GM21737 (cell line): ENCODE data around the gene P2RY12.

Experiments
- ATAC-seq: cut with Tn5 transposase; IDR thresholded peaks from one replicate; pipeline ENCODE4 v1.9.1; 2021; ENCODE audit warnings: mild to moderate bottlenecking, moderate library complexity; ENCODE audit not compliant: unreplicated experiment

The P2RY12 gene

DNA sequence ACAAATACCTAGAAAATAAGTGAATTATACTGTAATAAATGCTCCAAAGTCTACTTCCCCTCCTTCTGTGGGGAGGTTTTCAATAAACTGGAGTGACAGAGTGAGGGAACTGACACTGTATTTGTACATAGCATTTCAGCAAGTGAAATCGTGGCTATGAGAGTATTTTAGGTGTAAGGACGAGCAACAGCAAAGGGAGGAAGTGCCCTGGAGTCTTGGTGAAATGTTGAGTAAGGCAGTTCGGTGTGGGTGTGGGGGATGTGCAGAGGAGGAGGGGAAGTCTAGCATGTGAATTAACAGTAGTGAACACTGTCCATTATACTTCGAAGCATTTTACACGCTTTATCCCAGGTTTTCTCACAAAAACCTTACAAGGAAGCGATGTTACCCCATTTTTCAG, 37.1 kb downstream of the P2RY12 start:
- no peak for ATAC-seq

DNA sequence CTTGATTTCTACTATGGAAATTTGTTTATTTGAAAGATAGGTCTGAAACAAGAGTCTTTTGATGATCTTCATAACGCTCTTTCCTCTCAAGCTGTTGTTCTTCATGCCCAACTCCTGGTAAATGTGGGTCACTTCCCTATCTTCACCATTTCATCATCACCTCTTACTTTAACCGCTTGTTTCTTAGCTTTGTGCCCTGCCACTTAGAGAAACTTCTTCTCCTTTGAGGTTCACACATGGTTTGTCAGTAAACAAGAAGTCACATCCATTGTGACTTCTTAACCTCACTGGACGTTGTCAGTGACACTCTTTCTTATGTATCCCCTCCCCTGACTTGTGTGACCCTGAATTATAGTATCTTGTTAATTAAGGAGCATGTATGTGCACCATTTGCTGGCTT, 38.3 kb downstream of the P2RY12 start:
- ATAC-seq, result no peak

DNA sequence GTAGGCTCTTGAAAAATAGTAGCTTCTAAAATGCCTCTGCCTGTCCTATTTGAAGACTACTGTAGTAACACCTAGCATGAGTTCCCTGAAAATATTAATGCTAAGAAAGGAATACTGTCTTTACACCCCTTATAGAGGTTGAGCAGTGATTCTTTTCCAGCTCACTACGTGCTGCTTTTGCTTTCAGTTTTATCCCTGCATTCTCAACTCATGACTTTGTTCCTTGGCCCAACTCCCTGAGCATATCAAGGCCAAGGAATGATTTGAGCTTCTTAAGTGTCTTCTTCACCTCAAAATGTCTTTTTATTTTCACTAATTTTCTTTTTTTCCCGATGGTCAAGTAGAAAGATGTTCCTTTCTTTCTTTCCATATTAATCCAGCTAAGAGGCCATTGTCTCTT, 38.7 kb downstream of the P2RY12 start:
- ATAC-seq, result no peak

DNA sequence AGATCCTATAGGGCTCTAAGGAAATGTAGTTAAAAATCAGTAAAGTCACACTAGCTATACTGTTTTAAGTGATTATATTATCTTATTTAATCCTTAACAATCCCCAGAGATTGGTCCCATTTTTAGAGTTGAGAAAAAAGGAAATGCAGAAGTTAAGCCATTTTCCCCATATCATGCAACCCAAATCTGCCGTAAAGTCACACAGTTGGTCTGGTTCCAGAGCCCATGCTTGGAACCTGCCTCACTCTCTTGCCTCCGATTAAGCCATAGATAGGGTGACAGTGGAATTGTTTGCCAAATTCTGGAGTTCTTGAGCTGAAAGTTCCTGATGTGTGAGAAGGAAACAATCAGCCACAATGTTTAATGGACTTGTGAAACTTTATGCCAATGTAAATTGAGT, 52.9 kb downstream of the P2RY12 start:
- no peak for ATAC-seq

DNA sequence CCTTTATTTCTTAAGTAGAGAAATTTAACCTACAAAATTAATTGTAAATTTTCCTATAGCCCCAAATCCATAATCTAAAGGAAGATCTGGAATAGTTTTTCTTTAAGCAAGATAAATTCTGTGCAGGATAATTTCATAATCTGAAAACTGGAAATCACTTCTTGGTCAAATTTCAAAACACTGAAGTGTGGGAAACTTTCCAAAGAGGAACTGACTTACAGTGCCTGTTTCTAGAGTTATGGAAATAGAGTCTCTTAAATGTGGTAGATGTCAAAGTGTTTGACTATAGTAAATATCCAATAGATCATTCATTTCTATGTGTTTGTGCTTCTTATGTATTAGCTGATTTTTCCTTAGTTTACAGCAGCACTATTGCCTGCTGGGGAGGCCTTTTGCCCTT, 53.7 kb downstream of the P2RY12 start:
- no peak for ATAC-seq

DNA sequence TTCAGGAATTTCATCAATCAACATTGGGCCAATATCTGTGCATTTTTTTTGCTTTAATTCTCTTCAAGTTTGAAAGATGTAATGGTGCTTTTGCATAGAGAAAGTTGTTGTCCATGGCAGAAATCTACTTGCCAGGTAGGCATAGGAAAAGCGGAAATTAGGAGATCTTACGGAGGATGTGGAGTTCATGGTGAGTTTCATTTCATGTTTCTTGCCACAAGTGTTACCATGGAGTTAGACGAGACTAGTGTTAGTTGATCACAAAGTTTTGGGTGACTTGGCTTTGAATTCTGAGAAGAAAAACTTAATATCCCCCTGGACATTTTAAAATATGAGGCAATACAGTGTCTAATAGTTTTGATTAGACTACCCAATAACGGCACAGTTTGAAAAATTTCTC, 54.2 kb downstream of the P2RY12 start:
- ATAC-seq, result no peak

DNA sequence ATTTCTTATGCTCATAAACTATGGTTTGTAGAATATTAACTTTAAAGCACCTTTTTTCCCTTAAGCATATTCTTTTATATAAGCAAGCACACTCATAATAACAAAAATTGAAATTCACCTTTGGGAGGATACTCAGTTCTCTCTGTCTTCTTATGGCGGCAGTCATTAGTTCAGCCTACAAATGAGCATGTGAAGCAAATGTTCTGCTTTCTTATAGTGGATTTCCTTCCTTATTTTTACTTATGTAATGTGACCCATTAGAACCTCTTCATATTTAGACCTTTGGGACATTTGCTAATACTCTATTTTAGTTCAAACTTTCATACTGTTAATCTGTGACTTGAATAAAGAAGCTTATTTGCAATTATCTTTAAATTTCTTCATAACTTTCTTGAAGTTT, 55.2 kb downstream of the P2RY12 start, which contains the start of gene P2RY13:
P2RY13 (minus strand) TSS at position 187 of the 400 bp plus-strand sequence; CDS start at position 166, 21 bp downstream.
- ATAC-seq, result no peak

DNA sequence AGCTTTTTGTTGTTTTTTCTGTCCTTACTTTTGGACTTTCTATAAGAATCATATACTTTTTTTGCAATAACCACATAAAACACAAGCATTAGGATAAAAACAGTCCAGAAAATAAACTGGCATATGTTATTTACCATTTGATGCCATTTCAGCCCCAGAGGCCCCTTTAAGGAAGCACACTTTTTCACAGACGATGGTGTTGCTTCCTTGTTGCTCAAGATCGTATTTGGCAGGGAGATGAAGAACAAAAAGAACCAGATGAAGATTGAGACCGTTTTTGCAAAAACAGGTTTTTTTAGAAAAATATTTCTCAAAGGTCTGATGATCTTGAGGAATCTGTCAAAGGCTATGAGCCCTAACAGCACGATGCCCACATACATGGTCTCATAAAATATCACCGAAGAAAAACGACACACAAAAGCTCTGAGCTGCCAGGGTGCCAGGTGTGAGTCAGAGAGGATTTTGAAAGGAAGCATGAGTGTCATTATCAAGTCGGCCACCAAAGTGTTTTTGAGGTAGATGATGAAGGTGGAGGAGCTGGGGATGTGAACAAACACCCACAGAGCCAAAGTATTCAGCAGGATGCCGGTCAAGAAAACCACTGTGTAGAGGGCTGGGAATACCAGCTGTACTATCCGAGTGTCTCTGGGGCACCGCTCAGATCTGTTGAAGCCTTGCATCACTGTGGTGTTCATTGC, 56.1 kb downstream of the P2RY12 start:
- ATAC-seq, result no peak

DNA sequence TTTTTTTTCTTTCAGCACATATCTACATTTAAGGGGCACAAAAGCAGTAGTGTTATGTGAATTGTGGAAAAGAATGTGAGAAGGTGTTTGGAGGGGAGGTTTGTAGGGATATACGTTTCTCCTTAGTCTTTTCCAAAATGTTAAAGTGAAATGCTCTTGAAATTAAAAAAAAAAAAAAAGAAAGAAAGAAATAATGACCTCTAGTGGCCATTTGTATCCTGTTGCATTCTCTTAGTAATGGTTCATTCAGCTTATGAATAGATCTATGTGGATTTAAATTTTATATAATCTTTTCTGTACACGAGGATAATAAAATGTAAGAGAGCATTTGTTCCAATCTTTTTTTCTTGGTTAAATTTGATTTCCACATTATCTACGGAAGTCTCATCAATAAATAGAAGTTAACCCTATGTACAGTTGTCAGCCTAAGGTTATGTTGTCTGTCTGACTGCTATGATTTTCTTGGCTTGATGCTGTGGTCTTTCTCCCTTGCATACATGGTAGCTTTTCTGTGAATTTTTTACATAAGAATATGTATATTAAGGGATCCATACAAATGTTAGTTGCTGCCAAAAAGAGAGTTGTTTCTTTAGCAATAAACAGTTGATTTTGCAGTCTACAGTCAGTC, 56.9 kb downstream of the P2RY12 start:
- no peak for ATAC-seq

DNA sequence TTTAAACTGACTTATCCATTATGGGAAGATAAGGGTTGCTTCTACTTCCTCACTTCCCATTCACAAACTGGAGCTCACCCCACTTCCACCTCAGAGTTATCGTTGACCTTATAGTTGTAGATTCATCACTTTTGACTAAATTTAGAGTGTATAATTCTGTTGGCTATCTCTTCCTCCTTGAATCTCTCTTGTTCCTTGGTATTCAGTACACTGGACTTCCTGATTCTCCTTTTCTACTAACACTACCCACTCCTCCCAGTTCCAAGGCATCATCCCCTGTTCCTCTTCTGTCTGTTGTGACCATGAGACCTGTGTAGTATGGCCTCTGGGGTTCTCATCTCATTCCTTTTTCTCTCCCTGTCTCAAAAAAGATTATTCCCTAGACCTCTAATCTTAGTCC, 62.0 kb downstream of the P2RY12 start:
- no peak for ATAC-seq

DNA sequence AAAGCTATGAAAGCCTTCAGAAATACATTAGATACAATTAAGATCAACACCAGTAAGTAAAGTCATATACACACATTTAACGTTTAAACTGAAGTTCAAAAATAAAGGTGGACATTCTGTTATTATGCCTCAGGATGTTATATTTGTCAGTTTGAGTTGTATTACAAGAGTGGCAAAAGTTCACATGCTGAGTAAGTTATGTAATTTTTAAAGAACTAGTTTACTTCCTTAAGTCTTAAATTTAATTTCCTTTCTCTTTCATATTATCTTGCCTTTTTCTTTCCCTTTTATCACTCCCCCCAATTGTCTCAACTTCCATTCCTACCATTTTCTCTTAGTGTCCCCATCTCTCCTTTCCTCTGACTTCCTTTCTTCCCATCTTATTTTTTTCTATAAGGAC, 63.0 kb downstream of the P2RY12 start:
- ATAC-seq, result no peak

DNA sequence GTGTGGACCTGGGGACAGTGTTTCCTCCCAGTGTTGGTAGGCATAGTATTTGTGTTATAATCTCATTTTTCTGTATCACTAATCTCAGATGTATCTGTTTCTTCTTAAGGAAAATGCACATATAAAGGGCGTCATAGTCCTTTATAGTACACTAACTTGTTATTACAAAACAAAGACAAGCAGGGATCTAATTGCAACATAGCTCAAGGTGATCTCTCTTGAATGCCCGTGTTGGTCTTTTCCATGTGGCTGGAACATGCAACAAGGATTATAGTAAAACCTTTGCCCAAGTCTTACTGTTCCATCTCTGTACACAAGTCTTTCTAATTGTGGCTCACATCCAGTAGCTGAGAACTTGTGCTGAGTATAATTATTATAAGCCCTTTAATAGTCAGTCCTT, 64.4 kb downstream of the P2RY12 start:
- ATAC-seq, result no peak

DNA sequence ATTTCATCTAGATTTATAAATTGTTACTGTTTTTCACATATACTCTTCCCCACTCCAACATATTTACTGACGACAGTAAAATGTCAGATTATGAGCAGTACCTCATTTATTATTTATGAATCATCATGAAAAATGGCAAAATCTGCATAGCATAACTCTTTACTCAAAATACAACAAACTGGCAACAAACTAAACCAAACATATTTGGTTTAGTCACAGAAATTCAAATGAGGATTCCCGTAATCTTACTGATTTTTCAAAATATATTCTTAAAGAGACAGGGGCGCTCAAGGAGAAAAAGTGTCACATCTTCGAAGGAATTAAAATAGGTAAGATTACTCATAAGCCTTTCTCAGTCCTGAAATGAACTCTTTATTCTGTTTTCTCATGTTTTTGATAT, 64.9 kb downstream of the P2RY12 start:
- no peak for ATAC-seq

DNA sequence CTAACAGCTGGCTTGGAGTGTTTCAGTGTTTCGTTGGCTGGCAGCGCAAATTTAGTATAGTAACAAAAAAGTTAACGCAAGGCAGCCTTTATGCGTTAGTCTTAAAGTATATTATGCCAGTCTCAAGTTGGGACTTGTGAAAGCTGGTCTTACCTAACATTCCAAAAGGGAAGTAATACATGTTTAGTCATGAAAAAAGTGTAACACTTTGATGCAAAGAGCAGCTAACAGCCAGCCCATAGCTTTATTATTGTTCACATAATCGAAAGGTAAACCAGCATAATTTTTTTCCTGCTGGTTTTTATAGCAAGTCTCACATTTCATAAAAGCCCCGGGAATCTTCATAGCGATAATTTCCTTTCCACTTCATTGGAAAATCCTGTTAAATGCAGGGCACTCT, 65.6 kb downstream of the P2RY12 start:
- no peak for ATAC-seq

DNA sequence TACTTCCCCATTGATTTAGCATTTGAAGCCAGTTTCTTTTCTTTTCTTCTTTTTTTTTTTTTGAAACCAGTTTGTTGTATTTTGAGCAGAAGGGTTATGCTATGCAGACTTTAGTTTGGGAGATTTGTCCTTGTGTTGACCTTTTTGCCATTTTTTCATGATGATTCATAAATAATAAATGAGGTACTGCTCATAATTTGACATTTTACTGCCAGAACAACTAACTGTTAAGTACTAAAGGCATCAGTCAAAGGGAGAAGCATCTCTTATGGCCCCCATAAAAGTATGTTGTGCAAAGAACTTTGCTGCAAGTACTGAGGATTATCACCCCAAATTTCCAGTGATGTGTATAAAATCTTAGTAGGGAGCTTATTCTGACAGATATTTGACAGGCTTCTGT, 66.2 kb downstream of the P2RY12 start:
- ATAC-seq, result no peak

DNA sequence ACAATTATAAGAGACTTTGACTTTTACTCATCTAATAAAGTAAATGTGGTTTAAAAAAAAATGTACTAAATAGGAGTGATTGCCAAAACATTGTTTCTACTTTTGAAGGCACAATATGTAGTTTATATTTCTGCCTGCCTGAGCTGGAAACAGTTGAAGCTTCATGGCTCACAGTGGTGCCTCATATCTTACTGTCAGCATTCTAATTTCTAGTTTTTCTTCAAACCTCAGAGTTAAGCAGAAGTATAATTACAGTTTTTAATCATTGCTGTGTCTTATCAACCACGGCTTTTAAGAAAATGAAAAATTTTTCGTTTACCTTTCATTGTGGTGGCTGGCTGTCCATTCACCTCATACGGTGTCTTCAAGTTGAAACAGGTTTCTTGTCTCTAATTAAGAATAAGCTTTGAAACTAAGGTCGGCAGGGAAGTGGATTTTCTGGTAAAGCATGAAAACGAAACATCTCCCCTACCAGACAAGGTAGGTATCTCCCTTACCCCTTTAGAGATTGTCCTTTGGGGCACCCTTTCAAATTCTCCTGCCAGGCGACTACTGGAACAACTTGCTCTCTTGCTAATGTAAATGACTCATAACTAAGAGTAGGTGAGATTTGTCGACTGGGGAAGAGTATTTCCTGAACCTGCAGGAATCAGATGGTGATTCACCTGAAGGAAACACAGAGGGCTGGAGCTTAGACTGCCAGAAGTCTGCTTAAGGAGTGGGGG, 68.1 kb downstream of the P2RY12 start, which contains the start of gene GPR87:
GPR87 (minus strand) TSS at position 554 of the 725 bp plus-strand sequence. CDS start 16,720 bp downstream, outside the sequence.
- ATAC-seq, result no peak

DNA sequence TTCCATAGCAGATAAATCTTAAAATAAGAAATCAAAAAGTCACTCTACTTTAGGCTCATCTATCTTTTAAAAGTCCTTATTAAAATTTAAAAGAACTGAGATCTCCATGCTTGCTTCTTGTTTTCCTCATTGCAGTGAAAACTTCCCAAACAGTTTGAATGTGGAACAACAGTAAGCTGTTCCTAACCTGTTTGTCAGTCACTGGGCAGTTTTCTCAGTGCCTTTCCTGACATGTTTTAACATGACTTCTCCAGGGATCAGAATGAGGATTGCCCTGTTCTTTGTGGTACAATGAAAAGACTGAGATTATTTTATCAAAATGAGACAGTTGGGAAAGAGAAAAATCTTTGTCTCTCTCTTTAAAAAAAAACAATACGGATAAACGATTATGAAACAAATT, 68.7 kb downstream of the P2RY12 start:
- ATAC-seq, result no peak

DNA sequence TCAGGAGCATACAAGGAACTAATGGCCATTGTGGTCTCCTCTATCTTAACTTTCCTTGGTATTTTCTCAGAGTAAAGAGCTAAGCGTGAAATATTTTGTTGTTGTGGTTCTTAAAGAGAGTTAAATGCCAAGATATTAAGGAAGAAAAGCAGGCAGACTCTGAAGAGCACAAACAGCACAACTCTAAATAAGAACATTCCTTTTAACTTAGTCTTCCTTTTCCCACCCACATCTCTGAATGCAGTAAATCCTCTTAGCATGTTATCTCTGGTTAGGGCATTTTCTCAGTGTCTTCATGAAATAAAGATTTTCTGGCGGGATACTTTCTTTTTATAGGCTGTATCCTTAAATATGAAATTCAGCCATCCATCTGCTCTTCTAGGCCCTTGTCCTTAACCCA, 69.4 kb downstream of the P2RY12 start:
- no peak for ATAC-seq

DNA sequence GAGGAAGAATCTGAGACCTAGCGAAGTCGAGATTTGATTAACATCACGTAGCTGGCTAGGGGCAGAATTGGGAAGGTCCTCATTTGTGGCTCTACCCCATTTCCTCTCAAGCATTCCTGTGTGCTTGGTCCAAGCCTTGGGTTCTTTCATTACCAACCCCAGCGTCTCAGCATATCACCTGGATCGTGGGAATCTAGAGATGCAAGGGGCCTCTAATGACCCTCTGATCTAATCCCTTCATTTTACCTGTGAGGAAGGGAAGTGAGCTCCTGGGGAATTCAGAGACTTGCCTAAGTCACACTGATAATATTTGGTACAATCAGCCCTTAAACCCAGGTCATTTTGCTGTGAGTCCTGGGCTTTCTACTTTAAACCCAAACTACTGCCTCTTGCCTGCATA, 70.0 kb downstream of the P2RY12 start:
- no peak for ATAC-seq

DNA sequence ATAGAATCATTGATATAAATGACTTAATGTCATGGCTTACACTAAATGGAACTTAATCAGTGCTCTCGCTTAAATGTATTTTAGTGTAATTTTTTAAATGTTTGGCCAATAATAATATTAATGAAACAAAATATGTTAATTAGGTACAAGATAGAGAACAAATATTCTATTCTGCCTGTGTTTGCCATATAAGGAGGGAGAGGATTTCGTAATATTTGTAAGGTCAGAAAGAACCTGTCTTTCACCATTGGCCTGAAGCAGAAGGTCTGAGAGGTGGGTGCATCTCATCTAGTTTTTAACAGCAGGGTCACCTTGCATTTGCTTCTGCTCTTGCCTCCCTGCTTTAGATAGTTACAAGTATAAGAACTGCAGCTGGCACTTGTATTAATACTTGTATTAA, 70.4 kb downstream of the P2RY12 start:
- no peak for ATAC-seq

DNA sequence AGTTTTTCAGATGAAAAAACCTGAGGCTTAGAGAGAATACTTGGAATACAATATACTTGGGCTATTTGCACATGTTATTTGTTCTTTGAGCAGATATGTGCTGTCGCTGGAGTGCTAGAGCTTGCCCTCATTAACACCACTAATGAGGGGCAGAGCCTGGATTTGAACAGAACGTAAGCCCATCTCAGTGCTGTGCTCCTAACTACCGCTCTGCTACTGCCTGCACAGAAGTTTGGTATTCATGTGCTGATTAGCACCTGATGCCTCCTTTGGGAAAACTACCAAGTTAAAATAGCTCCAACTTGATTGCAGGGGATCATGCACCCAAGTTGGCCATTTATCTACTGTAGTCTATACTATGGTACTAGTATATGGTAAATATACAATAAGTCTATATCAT, 71.6 kb downstream of the P2RY12 start:
- no peak for ATAC-seq

DNA sequence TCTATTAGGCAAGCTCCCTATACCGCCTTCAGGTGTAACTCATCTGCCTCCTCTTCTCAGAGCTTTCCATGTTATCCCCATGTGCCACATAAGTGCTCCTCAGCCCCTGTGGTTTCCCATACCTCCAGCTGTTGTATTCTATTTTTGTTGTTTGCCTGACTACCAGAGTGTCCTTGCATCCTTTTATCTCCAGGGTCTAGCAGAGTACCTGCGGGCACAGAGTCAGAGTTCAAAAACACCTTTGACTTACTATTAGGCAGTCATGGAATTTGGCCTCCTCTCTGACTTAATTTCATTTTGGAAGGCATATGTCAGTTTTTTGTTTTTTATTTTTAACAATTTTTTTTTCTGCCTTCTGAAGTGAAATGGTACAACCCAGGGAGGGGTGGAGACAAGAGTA, 75.0 kb downstream of the P2RY12 start:
- no peak for ATAC-seq
